MM.1S (cell line): ENCODE data around the gene ESCO1.

Experiments used
- CTCF ChIP-seq: fragments of 300-600 bp; sonication (generic); IDR thresholded peaks from 2 replicates; pipeline ENCODE4 v1.5.1; 2016; ENCODE audit warnings: antibody characterized with exemption, low read length, mixed read lengths
- EZH2phosphoT487 ChIP-seq: fragments of 300-600 bp; sonication (generic); IDR thresholded peaks from 2 replicates; pipeline ENCODE4 v1.6.1; 2018; ENCODE audit warnings: antibody characterized with exemption, low read length

GRCh38 chr18:21484851-21485636 is 115.5 kb downstream of the ESCO1 start:
- TF ChIP-seq CTCF (no peak), EZH2phosphoT487 (no peak)
